Right kidney (tissue), 1 donor: ENCODE results near the gene ERC2.

Experiments used
- DNase-seq: peaks from one replicate; pipeline ENCODE4 v3.0.0-alpha.2; 2016

ERC2 gene

DNA sequence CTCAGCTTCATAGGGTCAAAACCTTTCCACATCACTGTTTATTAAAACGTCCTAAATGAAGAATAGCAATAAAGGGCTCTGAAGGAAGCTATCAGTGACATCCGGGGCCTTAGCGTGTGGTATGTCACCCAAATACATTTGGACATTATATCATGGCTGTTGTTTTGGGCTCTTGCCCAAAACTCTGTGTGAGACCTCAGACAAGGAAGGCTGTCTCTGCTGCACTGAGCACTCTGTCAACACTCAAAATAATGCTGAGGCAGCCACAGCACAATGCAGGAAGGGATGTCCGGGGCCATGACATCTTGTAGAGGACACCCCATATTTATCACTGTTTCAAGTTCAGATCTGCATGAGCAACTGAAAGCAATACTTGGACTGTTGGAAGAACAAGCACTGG lies 687.4 kb downstream of the ERC2 start:
- DNase-seq = no peak

DNA sequence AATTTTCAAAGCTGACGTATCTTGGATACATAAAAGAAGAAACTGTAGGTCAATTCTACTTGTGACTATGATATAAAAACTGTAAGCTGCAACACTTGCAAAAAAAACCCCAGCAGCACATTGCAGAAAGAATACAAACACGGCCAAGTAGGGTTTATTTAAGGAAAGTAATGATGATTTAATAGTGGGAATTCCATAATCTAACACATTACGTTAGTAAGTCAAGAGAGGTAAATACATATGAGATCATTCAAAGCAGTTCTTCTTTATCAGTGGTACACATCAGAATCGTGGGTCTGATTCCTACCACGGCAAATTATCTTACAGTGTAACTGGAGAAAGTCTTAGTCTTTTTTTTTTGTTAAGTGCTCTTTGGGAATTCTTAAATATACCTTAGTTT lies 688.7 kb downstream of the ERC2 start:
- no peak for DNase-seq

DNA sequence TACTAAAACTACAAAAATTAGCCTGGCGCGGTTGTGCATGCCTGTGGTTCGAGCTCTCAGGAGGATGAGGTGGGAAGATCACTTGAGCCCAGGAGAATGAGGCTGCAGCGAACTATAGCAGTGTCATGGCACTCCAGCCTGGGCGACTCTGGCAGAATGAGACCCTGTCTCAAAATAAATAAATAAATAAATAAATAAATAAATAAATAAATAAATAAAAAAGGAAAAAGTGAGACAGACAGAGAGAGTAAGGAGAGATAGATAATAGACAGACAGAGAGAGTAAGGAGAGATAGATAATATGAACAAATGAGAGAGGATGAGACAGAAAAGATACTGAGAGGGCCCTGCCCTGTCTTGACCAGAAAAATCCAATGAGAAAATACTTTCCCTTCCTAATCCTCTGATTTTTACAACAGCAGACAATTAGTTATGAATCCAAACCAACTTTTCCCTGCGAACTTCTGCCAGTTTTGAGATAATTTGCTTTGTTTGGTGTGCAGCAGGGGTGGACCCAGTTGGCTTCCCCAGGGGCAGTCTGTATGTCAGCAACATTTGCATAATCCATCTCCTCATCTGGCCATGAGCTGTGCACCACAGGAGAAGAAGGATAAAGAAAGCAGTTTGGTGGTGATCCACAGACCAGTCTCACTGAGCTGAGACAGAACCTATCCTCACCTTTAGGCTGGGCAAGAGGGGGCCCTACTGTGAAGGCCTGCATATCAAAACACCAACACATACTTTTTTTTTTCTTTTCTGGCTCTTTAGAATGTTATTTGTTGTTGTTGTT lies 692.7 kb downstream of the ERC2 start:
- no peak for DNase-seq

DNA sequence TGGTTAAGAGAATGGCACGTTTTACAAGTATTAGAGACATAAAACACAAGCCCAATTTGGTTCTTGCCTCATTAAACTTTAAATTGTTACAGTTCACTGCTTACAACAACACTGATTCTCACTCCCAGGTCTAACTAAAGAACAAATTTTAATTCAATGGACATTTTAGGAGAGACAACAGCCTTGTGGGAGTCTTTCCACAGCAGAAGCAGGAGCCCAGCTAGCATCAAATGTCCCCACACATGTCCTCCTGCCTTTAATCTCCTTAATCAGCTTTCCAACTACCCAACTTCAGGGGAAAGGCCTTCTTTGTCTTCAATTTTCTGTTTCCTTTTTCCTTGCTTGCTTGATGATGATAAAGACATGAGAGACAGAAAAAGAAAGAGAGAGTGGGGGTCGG lies 693.4 kb downstream of the ERC2 start:
- no peak for DNase-seq

DNA sequence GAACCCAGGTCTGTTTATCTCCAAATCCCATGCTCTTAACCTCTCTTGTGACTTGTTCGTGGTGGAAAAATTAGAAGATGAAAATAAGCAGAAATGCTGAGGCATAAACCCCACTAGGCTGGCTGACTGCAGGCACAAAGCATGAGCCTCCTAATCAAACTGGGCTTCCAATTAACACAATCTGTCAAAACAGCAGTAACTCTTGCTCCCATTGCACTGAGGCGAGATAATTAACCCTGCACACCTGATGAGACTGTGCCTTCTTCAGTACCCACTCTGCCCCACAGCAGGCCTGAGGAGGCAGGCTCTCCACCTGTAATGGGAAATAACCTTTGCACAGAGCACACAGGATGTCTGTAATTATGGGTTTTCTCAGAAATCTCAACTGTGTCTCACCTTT lies 696.8 kb downstream of the ERC2 start:
- no peak for DNase-seq

DNA sequence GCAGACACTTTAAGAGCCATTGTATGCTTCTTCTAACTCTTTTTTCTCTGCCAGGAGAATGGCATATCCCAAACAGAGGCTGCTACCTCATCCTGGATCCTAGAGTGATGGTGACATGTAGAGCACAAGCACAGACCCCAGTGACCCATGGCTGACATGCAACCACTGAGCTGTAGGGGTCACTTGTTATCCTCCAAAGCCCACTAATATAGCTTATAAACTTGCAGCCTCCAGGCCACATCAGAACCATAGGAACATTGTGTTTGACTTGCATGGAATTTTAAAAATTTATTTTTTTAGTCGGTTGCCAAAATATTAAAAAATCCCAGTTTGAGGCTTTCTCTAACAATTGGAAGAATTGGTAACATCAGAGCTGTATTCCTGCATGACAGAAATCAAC lies 698.2 kb downstream of the ERC2 start:
- no peak for DNase-seq

DNA sequence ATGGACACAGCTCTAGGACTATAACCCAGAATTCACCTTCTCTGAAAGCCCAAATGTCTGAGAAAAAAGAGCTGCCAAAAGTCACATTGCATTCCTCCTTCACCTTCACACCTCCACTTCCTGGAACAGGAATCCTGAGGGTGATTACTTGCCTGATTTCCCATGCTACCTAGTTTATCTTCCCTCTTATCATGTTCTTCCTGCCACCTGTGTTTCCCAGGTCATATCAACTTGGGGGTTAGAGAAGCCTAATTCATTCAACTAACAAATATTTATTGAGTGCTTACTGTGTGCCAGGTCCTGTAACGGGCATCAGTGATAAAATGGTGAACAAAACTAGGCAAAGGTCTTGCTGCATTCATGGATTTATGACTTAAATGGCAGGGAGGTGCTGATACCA lies 701.5 kb downstream of the ERC2 start:
- no peak for DNase-seq

DNA sequence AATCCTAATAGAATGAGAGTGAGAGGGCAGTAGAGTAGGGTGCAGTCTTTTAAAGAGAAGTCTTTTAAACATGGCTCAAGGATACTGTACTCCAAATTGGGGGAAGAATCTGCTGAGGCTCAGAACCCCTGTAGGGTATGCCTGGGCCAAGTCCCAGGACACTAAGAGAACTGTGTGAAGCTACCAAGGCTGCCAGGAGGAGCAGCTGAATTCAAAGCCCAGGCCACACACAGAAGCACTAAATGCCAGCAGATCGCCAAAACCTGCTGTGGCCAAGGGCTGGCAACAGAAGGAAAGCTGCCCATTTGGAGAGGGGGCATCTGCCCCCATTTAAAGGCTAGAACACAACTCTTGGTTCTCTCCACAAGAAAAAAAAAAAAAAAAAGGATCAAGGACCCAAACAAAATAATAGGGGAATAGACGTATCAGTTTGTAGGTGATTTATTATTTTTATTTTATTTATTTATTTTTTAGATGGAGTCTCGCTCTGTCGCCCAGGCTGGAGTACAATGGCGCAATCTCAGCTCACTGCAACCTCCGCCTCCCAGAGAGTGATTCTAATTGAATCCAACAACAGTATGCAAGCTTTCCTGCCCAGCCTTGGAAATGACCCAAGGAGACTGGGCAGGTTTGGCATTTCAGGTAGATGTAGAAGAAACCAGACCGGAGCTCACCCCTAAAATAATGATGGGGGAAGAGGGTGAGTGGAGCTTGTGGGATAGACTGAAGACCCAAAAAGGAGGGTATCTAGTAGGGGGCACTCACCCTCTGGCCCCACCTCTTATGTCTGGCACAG lies 702.2 kb downstream of the ERC2 start:
- DNase-seq = no peak

DNA sequence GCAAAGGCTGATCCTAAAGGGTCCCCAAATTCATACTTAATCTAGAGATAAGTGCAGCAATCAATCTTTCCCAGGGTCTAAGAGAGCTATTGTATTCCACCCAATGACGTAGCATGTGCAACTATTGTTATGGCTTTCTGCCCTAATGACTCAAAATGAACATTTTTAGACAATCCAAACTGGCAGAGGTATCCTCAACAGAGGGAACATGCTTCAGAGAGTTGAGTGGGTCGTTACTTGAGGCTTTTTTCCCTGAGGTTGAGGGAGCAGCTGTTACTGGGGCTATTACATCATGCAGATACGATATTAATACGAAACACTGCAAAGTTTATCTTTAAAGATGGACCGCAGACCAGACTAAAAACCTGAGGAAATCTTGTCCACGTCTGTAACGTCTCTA lies 702.9 kb downstream of the ERC2 start:
- no peak for DNase-seq

DNA sequence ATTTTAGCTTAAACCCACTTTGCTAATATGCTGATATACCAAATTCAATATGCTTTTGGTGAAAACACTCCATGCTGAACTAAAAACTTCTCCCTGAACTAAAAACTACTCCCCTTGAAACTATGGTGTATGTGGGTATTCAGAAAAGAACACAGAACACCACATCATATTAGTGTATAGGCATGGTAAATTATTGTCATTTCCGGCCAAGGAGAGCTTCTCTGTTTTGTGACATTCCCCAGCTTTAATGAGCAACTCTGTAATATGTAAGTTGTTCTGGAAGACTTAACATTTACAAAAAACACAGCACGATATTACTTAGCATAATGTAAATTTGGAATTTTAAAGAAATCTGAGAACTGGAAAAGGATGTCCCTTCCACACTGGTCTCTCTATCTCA lies 711.3 kb downstream of the ERC2 start:
- DNase-seq = no peak

DNA sequence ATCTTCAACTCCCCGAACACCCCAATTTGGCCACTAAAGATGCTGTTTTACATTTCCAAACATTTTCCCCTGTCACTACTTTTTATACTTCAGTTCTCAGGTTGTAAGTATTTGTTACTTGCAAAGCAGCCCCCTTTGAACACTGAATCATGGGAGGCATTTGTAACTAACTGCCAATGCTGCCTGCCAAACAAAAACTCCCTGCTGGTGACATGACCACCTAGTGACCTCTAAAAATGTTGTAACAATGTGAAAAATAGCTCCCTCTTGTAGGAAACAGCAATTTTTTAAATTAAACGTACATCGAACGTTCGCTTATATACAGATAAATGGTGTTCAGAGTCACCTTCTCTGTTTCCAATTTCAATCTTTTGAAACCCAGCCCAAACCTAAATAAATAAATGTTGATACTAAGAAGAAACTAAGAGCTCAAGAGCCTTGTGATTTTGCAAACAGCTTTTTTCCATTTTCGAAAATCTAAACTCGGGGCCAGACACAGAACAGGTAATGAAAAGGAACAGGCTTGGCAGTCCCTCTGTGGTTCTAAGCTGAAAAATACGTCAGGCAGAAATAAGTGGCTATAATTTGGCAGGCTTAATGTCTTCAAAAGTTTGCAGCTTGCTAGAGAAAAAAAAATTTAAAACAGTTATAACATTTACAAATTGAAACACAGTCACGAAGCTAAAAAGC lies 712.6 kb downstream of the ERC2 start:
- DNase-seq = no peak

DNA sequence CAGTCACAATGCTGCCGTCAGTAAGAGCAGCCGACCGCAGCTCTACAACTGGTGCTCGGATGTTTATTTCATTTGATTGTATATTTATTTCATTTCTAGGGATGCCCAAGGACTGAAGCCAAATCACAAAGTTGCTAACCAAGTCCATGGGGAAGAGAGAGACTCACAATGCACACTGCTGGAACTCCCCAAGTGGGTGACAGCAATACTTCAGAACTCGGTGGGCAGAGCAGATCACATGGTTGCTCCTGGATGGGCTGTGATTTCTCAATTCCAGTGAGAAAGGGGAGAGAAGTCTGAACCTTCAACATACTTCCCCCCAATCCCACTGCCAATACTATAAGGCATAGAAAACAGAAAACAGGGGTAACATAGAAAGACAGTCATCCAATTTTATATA lies 715.4 kb downstream of the ERC2 start:
- DNase-seq = no peak

DNA sequence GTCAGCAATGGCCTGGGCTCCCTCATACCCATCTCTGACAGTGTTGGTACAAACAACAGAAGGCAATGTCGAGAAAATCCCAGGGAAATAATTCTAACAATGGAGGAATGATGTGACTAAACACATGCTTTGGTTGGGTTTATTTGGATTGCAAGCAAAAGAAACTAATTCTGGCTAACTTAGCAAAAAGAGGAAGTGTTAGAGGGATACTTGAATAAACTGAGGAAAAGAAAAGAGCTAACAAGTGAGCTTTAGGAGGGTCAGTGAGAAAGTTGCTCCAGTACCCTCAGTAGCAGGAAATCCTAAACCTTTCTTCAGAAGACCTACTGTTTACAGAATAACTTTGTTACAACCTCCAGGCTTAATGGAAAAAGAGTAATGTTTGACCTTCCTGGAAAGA lies 716.5 kb downstream of the ERC2 start:
- no peak for DNase-seq

DNA sequence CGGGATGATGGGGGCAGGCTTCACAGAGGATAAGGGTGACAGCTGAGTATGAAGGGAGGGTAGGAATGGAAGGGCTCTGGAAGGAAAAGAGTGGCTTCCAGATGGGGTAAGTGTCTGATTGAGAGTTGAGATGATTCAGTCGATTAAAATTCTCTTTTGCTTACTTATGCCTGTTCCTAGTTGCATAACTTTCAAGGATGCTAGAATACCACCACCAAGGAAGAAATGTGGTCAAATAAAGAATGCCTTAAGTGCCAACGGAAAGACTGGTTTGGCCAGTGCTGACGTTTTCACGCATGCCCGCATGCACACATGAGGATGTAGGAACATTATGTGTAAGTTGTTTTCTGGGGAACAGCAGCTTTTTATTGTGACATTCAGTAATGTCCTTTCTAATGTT lies 717.7 kb downstream of the ERC2 start:
- DNase-seq = no peak

DNA sequence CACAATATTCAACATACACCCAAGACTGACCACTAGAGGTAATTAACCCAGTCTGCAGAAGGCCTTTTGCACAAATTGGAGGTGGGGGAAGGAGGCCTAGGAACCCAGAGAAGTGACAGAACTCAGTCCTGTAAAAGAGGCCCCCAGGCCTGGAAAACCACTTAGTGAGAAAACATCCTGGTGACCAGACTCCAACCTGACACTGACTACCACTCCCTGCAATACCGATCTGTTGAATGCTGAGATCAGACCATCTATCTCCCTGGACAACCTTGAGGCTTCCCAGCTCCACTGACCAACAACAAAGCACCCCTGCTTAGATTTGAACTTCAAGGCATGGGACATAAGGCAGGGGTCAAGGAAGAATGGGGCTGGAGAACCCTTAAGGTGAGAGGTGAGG lies 719.2 kb downstream of the ERC2 start:
- DNase-seq = no peak

DNA sequence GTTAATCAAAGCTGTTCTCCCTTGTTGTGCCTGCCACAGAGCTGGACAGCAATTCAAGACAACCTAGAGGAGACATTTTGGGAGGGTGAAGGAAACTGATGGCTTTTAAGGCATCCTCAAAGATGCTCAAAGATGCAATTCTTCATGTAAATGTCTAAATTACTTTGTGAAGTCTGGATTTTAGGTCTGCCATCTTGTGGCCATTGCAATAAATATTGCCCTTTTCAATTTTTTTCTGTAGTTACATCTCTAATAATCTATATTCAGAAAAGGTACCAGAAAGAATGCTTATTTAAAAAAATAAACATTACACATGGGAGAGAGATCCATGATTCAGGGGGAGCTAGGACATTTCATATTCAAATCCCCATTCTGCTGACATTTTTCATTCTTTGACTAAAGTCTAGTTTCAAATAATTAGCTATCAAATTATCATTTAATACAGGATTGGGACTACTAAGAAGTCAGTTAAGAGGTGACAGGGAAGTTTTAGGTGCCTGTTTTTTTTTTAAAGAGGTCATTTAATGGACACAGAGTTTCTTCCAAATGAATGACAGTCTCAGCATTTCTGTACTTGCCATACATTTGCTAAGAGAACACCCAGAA lies 721.4 kb downstream of the ERC2 start:
- DNase-seq = no peak

DNA sequence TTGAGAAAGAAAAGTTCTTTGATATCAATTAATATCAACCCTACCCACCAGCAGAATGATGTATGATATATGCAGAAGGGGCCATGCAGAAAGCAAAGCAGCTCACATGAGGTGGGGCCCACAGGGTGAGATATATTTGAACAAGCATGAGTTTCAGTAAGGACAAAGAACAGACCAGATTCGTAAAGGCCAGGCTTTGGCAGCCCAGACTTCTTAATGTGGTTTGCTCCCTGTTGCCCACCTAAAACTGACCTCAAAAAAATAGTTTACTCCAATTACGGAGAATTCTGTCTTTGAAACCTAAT lies 725.5 kb downstream of the ERC2 start:
- DNase-seq = no peak

DNA sequence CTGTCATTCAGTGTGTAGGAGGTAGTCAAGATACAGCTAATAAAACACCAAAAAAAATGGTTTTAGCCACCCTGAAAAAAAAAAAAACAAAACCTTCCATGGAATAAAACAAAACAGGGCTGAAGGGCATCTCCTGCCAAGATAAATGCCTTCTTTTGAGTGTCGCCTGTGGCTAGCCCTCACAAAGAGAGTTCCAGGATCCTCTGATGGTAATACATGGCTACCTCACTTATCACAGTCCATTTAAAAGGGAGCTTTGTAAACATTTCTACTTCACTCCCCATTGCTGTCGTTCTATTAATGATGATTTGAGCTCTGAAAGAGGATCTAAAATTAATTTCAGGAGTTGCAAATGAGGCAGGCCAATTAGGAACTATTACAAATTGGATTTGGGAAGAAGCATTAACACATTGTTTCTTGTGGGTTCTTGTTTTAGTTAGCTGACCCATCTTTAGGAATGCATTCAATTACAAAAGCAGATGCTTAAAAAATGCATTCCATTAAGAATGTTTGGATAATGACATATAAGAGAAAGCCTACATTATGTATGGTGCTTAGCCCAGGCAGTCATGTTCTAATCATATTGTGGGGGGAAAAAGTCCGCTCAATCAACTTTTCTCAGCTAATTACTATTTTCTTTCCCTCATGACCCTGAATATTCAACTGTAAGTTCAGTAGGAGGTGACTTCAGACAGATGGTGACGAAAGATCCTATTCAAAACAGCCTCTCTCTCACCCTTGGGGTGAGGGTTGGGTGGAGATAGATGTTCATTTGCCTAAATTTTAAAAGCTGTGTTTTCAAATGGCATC lies 726.0 kb downstream of the ERC2 start:
- no peak for DNase-seq

DNA sequence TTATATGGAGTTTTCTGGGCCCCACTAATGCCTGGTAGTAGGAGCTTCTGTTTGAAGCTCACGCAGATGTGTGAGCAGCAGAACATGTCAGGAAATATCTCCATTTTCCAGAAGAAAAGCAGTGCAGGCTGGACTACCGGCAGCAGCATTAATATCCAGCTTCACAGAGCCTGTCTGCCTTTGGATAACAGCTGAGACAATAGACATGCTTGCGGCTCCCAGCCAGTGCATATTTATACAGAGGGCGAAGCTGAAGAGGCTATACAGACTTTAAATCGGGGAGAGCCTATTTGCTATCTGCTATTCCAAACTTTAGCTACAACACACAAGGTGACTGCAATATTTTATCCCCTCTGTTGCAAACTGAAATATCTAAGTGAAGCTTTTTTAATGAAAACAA lies 731.1 kb downstream of the ERC2 start:
- no peak for DNase-seq

DNA sequence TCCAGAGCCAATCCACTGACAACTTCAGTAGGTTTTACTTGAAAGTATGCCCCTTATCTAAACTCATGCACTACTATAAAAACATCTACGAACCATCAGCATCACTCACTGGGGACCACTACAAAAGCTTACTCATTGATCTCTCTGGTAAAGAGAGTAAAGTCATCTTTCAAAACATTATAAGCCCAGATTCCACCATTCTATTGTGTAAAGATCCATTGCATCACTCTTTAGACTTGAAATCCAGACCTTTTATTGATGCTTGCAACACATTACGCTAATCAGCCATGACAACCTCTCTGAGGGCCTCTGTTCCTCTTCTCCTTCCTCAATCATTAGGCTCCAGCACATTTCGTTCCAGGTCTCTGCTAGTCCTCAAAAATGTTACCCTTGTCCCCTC lies 732.3 kb downstream of the ERC2 start:
- DNase-seq = no peak

DNA sequence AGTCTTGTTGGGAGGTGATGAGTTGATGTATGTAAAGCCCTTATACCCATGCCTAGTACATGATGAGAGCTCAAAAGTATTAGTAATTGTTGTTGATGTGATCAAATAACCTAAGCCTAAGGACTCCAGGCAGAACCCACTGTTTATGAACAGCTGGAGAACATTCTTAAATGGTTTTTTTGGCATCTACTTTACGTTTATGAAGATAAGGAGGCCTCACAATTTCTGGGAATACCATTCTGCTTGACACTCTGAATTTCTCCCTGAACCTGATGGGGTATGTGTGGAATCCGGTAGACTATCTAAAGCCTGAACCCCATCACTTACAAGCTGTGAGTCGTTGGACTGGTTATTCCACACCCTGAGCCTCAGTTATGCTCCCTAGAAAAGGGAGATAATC lies 736.5 kb downstream of the ERC2 start:
- DNase-seq = no peak

DNA sequence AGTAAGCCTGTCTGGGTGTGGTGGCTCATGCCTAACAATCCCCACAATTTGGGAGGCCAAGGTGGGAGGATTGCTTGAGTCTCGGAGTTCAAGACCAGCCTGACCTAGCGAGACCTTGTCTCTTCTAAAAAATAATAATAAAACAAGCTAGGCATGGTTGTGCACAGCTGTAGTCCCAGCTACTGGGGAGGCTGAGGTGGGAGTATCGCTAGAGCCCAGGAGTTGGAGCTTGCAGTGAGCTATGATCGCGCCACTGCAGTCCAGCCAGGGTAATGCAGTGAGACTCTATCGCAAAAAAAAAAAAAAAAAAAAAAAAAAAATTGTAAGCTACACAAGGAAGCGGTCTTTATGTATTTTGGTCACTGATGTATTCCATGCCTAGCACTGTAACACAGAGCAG lies 738.7 kb downstream of the ERC2 start:
- DNase-seq = no peak
